ENCODE data around the gene TLCD4. TPM values are rescaled to one million over a fixed set of nuclear protein-coding genes. Genes with fewer than 3 reads are reported as not detected.

The TLCD4 gene
- total RNA-seq, 4 donors from 2014 or later, result 15.3 to 19.5 (median 17.8) TPM

DNA sequence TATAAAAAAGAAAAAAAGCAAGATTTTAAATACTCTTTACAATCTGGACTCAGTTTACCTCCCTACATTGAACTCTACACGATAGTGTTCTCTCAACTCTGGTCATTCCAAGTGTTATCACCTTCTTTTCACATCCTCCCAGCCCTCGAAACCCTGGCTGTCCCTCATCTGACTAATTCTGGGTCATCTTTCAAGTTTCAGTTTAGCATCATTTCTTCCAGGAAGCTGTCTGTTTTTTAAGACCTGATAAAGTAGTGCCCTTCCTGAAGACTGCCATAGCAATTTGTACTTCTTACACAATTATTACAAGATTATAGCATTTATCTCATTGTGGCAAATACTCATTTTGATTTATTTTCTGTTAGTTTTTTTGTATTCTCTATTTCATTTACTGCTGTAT, 45.6 kb upstream of the TLCD4 start:
- no peaks in the 10 kb centered on the region for H3K9me3 ChIP-seq
- TF ChIP-seq POLR2AphosphoS5 (IDR thresholded peaks at IDR 0.05) (no peak), POLR2A (IDR thresholded peaks at IDR 0.05) (no peak), EP300 (IDR thresholded peaks at IDR 0.05) (no peak)
- TF ChIP-seq, protein P1, sequence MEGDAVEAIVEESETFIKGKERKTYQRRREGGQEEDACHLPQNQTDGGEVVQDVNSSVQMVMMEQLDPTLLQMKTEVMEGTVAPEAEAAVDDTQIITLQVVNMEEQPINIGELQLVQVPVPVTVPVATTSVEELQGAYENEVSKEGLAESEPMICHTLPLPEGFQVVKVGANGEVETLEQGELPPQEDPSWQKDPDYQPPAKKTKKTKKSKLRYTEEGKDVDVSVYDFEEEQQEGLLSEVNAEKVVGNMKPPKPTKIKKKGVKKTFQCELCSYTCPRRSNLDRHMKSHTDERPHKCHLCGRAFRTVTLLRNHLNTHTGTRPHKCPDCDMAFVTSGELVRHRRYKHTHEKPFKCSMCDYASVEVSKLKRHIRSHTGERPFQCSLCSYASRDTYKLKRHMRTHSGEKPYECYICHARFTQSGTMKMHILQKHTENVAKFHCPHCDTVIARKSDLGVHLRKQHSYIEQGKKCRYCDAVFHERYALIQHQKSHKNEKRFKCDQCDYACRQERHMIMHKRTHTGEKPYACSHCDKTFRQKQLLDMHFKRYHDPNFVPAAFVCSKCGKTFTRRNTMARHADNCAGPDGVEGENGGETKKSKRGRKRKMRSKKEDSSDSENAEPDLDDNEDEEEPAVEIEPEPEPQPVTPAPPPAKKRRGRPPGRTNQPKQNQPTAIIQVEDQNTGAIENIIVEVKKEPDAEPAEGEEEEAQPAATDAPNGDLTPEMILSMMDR (IDR thresholded peaks at IDR 0.05), result no peak
- peaks cover 0 to 17% (median 2%) of the 10 kb centered on the region in 3 donors for H3K4me1 ChIP-seq
- no peak for ATAC-seq
- WGBS, 2 donors (ENCODE audit: low coverage in 1 of 2), result 63 to 75% methylated on average over 2 of the region's 2 CpGs
- peak overlapping the region; percentile 50 to 62 for H3K4me3 ChIP-seq
- H3K27ac ChIP-seq, result peak overlapping the region in 2 of 4 donors; percentile 87 to 91
- no peaks in the 10 kb centered on the region for H3K27me3 ChIP-seq
- no peaks in the 10 kb centered on the region for H3K36me3 ChIP-seq

DNA sequence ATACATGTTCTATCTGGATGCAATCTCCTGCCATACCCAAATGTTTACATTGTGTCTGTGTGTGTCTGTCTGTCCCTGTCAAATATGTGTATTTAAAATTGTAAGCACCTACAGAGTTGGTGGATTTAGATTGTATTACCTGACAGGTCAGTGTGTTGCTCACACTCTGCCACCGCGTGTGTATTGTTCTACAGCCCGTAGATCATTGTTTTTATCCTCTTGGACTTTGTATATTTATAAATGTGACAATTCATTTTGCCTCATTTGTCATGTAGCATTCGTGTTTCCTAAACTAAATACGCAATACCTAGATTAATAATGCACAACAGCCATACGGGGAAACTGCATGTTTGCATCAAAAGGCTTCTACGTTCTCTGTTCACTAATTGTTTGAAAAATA, 45.0 kb upstream of the TLCD4 start:
- Histone ChIP-seq H3K9me3 (no peaks in the 10 kb centered on the region), H3K36me3 (no peaks in the 10 kb centered on the region), H3K27me3 (no peaks in the 10 kb centered on the region), H3K4me1 (peaks cover 0 to 17% (median 2%) of the 10 kb centered on the region in 3 donors), H3K4me3 (peak overlapping the region; percentile 50 to 62), H3K27ac (peak overlapping the region; percentile 57 to 96 (median 89))
- TF ChIP-seq POLR2A (IDR thresholded peaks at IDR 0.05) (no peak), POLR2AphosphoS5 (IDR thresholded peaks at IDR 0.05) (no peak), EP300 (IDR thresholded peaks at IDR 0.05) (no peak)
- TF ChIP-seq, protein P1 (IDR thresholded peaks at IDR 0.05), result no peak
- no peak for ATAC-seq
- WGBS, 2 donors (ENCODE audit: low coverage in 1 of 2), result 0 to 8% methylated on average over 5 to 7 of the region's 7 CpGs

DNA sequence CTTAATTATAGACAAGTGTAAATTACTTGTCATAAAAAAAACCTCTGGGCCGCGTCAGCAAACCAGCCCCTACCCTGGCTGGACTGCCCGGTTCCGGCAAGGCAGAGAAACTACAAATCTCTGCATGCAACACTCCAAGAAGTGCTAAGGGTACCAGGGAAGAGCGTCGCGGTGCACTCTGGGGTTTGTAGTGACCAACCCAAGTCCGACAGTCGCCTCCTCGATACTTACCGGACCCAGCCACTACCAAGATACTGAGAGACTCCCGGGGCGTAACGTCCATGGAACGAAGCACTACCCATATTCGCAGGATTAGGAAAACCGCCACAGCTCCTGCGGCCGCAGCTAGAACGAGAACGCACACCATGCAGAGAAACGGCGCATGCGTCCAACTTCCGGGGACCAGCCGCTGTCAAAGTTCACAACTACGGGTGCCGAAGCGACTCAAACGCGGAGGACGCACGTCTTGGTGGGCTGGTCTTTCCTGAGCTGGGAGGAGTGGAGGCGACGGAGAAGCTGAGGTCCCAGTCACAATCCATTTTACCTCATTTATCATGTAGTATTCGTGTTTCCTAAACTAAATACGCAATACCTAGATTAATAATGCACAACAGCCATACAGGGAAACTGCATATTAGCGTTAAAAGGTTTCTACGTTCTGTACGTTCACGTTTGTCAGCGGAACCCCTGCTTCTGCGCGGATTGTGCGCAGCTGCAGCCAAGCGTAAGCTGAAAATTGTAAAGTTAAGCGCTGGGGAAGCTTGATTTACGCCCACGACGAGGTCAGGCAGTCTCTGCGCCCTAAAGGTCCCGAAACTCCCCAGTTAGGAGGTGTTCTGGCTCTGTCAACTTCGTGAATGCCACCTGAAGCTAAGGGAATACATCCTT, 44.4 kb upstream of the TLCD4 start, which contains the start of gene ALG14:
TSS of gene ALG14 (minus strand) at position 420 of the 888 bp plus-strand sequence. CDS start at position 367, 53 bp downstream.
- Histone ChIP-seq H3K27ac (peak within 1 kb of the TSS; percentile 57 to 96 (median 89)), H3K4me3 (peak within 1 kb of the TSS; percentile 50 to 62), H3K36me3 (no peaks in the 10 kb centered on the region), H3K9me3 (no peaks in the 10 kb centered on the region), H3K4me1 (peaks cover 0 to 17% (median 2%) of the 10 kb centered on the region in 3 donors), H3K27me3 (no peaks in the 10 kb centered on the region)
- ATAC-seq, result peak; percentile 99
- WGBS, 2 donors (ENCODE audit: low coverage in 1 of 2), result 0% methylated on average over 23 to 49 of the region's 53 CpGs
- no peak for TF ChIP-seq EP300 (IDR thresholded peaks at IDR 0.05)
- TF ChIP-seq, protein P1 (IDR thresholded peaks at IDR 0.05), result no peak
- TF ChIP-seq POLR2AphosphoS5 (IDR thresholded peaks at IDR 0.05), result peak; percentile 97
- peak; percentile 44 to 66 for TF ChIP-seq POLR2A (IDR thresholded peaks at IDR 0.05)

DNA sequence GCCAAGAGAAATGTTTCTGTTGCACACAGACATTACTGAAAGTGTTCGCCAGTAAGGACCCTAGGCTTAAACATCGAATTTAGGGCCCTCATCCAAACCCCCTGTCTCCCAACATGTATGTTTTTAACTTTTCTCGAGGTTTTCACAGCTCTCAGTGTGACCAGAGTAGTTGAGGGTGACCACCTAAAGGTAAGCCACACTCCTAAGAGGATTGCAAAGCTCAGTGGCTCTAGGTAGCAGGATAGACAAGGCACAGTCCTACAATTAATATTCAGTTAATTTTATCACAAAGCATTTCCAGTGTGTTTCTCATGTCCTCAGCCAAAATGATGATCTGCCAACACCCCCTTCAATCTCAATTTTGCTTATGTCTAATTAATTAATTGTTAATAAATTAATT, 43.7 kb upstream of the TLCD4 start:
- WGBS, 2 donors (ENCODE audit: low coverage in 1 of 2), result 0 to 17% methylated on average over 1 to 3 of the region's 3 CpGs
- no peaks in the 10 kb centered on the region for H3K36me3 ChIP-seq
- H3K4me3 ChIP-seq, result peak overlapping the region; percentile 50 to 62
- H3K9me3 ChIP-seq, result no peaks in the 10 kb centered on the region
- peaks cover 0 to 17% (median 2%) of the 10 kb centered on the region in 3 donors for H3K4me1 ChIP-seq
- H3K27me3 ChIP-seq, result no peaks in the 10 kb centered on the region
- no peak for ATAC-seq
- H3K27ac ChIP-seq, result peak overlapping the region; percentile 57 to 96 (median 89)
- TF ChIP-seq, protein P1 (IDR thresholded peaks at IDR 0.05), result no peak
- TF ChIP-seq POLR2A (IDR thresholded peaks at IDR 0.05), result no peak
- TF ChIP-seq EP300 (IDR thresholded peaks at IDR 0.05), result no peak
- TF ChIP-seq POLR2AphosphoS5 (IDR thresholded peaks at IDR 0.05), result no peak
